MCF 10A (cell line): Measurements from ENCODE around the gene MED17. TPM values are rescaled to one million over a fixed set of nuclear protein-coding genes. Genes with fewer than 3 reads are reported as not detected.

Source experiments
- BruUV-seq: library from RNA; stranded (reverse); fragments of 400-500 nt; replicated peaks from 2 replicates; lab custom pipeline; 2021; lab: Mats Ljungman, UMichigan
- CTCF ChIA-PET: fragments of 300-600 bp; sonication (Branson Sonifier 250); formaldehyde crosslinking; extraction: SDS; loops from one replicate; lab custom pipeline; 2021; ENCODE audit warnings: antibody characterized with exemption, inconsistent platforms; lab: Yijun Ruan, JAX
- POLR2A ChIA-PET: fragments of 300-600, 350-650 bp; sonication (Branson Sonifier 250); formaldehyde crosslinking; extraction: SDS; loops from one replicate; lab custom pipeline; 2020; ENCODE audit warnings: antibody characterized with exemption, inconsistent platforms; lab: Yijun Ruan, JAX
- DNase-seq: peaks from one replicate; pipeline ENCODE4 v3.0.0-alpha.2; 2018; ENCODE audit not compliant: unreplicated experiment
- H3K27ac Mint-ChIP-seq: one replicate; pipeline ENCODE4 v1.8.0; 2022; ENCODE audit warnings: mild to moderate bottlenecking, low read depth, mixed read lengths; ENCODE audit not compliant: unreplicated experiment
- H3K27me3 Mint-ChIP-seq: one replicate; pipeline ENCODE4 v1.8.0; 2022; ENCODE audit warnings: mixed read lengths; ENCODE audit not compliant: insufficient read depth, unreplicated experiment
- H3K36me3 Mint-ChIP-seq: one replicate; pipeline ENCODE4 v1.8.0; 2022; ENCODE audit warnings: mild to moderate bottlenecking, moderate library complexity, mixed read lengths; ENCODE audit not compliant: insufficient read depth, unreplicated experiment
- H3K4me1 Mint-ChIP-seq: one replicate; pipeline ENCODE4 v1.8.0; 2022; ENCODE audit warnings: mixed read lengths; ENCODE audit not compliant: insufficient read depth, unreplicated experiment
- H3K4me3 Mint-ChIP-seq: one replicate; pipeline ENCODE4 v1.8.0; 2022; ENCODE audit warnings: mild to moderate bottlenecking, moderate library complexity, mixed read lengths; ENCODE audit not compliant: unreplicated experiment
- H3K9me3 Mint-ChIP-seq: one replicate; pipeline ENCODE4 v1.8.0; 2022; ENCODE audit warnings: mixed read lengths; ENCODE audit not compliant: unreplicated experiment
- intact Hi-C: fragments of 100-400 bp; cut with micrococcal nuclease; formaldehyde crosslinking; loops from 2 replicates; pipeline ENCODE4 v1.14.1; 2022
- total RNA-seq: library from RNA; stranded (reverse); gene quantifications from 2 replicates; pipeline ENCODE4 v1.2.3, GENCODE V29; 2022
- TF ChIP-seq, protein P1 (sequence below): fragments of 200-600 bp; IDR thresholded peaks from one replicate; pipeline ENCODE4 v1.8.0; 2022; ENCODE audit warnings: antibody characterized with exemption, mild to moderate bottlenecking; ENCODE audit not compliant: unreplicated experiment

The MED17 gene
- total RNA-seq, 1 experiment from 2014 or later = 42.2 TPM

DNA sequence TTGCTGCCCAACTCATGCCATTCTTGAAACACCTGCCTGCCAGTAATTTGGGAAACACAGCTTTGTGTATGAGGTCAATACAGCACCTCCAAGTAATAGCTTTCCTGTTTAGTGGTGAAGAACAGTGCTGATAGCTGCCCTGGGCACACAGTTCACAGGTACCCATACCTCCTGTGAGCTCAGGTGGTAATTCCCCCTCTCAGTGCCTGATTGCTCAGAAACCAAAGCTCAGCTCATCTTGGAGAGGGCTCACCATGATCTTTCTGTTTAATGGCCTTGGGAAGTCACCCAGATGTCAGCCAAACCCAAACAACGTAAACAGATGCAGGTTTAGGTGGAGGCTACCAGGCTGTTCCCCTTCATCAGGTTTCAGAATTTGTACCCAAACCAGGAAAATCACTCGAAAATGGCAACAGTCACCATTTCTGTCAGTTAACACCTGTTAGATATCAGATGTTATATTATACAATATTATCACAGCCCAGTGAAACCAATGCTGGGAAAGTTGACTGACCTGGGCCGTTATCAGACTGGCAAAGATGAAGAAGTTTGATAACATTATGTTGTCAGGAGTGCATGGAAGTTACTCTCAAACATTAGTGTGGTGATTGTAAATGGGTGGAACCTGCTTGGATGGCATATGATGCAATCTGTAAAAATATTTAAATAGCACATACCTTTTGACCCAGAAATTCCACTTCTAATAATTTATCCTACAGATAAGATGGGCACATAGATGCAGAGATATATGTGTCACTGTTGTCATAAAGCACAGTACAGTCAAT is 47.5 kb downstream of the MED17 start:
- Mint-ChIP-seq H3K4me1 (no peaks in the 10 kb centered on the region), H3K9me3 (no peaks in the 10 kb centered on the region), H3K27me3 (no peaks in the 10 kb centered on the region), H3K27ac (no peak overlapping the region), H3K36me3 (no peaks in the 10 kb centered on the region), H3K4me3 (no peak overlapping the region)
- BruUV-seq = no TSS peak
- DNase-seq = no peak
- POLR2A ChIA-PET = no interaction called here
- TF ChIP-seq, protein P1, sequence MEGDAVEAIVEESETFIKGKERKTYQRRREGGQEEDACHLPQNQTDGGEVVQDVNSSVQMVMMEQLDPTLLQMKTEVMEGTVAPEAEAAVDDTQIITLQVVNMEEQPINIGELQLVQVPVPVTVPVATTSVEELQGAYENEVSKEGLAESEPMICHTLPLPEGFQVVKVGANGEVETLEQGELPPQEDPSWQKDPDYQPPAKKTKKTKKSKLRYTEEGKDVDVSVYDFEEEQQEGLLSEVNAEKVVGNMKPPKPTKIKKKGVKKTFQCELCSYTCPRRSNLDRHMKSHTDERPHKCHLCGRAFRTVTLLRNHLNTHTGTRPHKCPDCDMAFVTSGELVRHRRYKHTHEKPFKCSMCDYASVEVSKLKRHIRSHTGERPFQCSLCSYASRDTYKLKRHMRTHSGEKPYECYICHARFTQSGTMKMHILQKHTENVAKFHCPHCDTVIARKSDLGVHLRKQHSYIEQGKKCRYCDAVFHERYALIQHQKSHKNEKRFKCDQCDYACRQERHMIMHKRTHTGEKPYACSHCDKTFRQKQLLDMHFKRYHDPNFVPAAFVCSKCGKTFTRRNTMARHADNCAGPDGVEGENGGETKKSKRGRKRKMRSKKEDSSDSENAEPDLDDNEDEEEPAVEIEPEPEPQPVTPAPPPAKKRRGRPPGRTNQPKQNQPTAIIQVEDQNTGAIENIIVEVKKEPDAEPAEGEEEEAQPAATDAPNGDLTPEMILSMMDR = no peak
- intact Hi-C loops = no loop called here
- CTCF ChIA-PET = no interaction called here

DNA sequence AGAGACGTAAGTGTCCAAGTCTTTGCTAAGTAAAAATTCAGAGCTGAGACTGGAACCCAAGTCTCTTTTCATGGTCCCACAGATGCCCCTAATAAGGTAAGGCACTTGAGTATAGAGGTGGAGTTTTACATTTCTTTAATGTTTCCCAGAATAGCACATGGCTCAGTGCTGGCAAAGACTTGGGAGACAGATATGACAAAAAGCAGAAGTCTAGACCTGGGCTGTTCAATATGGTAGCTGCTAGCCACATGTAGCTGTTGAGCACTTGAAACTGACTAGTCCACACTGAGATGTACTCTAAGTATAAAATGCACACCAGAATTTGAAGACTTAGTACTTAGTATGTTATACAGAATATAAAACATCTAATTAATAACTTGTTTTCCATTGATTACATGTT is 48.7 kb downstream of the MED17 start:
- no peaks in the 10 kb centered on the region for H3K27me3 Mint-ChIP-seq
- H3K36me3 Mint-ChIP-seq = no peaks in the 10 kb centered on the region
- BruUV-seq = no TSS peak
- CTCF ChIA-PET = interaction anchor here (0.5 kb wide), 1 partner anchor 34 kb away, joined by 3 read pairs; no protein-coding TSS in a partner anchor
- no peaks in the 10 kb centered on the region for H3K4me1 Mint-ChIP-seq
- TF ChIP-seq, protein P1 = no peak
- POLR2A ChIA-PET = interaction anchor here (0.6 kb wide), 1 partner anchor 156 kb away, joined by 3 read pairs; no protein-coding TSS in a partner anchor
- DNase-seq = no peak
- no peaks in the 10 kb centered on the region for H3K9me3 Mint-ChIP-seq
- H3K27ac Mint-ChIP-seq = no peak overlapping the region
- no peak overlapping the region for H3K4me3 Mint-ChIP-seq
- intact Hi-C loops = no loop called here

DNA sequence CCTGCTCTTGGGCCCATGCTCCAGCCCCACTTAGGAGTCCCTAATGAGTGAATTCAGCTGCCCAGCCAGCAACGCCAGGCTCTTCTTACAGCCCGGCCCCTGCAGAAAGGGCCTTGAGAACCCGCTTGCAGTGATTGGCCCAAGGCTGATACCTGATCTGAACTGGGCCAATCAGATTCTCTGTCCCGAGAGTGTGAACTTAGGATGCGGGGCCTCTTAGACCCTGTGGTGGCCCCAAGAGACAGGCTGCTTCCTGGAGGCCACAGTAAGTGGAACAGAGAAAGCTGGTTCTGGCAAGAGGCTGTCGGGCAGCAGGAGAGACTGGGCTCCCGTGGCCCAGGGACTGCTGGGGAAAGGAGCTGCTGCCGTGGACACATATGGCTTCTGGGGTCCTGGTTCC is 54.9 kb downstream of the MED17 start:
- Mint-ChIP-seq H3K4me3 (no peak overlapping the region), H3K4me1 (peaks cover 26% of the 10 kb centered on the region), H3K36me3 (no peaks in the 10 kb centered on the region), H3K27me3 (no peaks in the 10 kb centered on the region), H3K27ac (no peak overlapping the region), H3K9me3 (no peaks in the 10 kb centered on the region)
- TF ChIP-seq, protein P1 = no peak
- POLR2A ChIA-PET = interaction anchor here (0.9 kb wide), 1 partner anchor 98 kb away, joined by 3 read pairs; no protein-coding TSS in a partner anchor
- DNase-seq = no peak
- intact Hi-C loops = no loop called here
- no TSS peak for BruUV-seq
- CTCF ChIA-PET = interaction anchor here (0.6 kb wide), 1 partner anchor 21 kb away, joined by 3 read pairs; no protein-coding TSS in a partner anchor

DNA sequence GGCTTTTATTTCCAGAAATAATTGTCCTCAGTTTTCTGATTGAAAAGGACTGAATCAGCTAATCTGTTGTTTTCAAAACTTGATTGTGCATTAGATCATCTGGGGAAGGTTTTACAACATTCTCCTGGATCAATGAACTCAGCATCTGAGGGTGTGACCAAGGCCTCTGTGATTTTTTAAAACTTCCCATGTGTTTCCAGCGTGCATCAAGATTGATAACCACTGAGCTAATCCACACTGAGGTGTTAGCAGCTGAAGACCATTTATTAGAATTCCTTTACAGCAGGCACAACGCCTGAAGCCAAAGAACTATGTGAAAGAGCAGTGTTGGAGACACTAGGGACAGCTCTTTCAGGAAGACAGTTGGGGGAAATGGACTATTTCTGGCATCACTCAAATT is 56.1 kb downstream of the MED17 start:
- no peaks in the 10 kb centered on the region for H3K9me3 Mint-ChIP-seq
- POLR2A ChIA-PET = no interaction called here
- no peak overlapping the region for H3K4me3 Mint-ChIP-seq
- CTCF ChIA-PET = no interaction called here
- BruUV-seq = no TSS peak
- H3K27me3 Mint-ChIP-seq = no peaks in the 10 kb centered on the region
- TF ChIP-seq, protein P1 = no peak
- H3K36me3 Mint-ChIP-seq = no peaks in the 10 kb centered on the region
- no peak overlapping the region for H3K27ac Mint-ChIP-seq
- no peak for DNase-seq
- peaks cover 35% of the 10 kb centered on the region for H3K4me1 Mint-ChIP-seq
- intact Hi-C loops = no loop called here
